Stimulated activated CD8-positive, alpha-beta memory T cell treated with anti-CD3 and anti-CD28 coated beads, Interleukin-4, amount 100 ng/mL, for 48 hours (primary cell): ENCODE measurements around the gene PRKAA1.
"Not testable (repeated sequence)": the region's sequence is repeated elsewhere in the genome, so short reads cannot be mapped to it uniquely, and the experiment has no call there.

Source experiments
- DNase-seq: peaks from one replicate; pipeline ENCODE4 v3.0.0-alpha.2; 2020

The PRKAA1 gene

DNA sequence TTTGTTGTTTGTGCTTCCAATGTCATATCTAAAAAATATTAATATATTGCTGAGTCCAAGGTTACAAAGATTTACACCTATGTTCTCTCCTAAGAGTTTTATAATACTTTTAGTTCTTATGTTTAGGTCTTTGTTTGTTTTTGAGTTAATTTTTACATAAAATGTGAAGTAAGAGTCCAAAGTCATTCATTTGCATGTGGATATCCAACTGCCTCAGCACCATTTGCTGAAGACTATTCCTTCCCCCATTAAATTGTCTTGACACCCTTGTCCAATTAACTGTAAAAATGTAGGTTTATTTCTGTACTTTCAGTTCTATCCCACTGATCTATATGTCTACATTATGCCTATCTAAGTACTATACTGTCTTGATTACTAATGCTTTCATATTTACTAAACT is 78.1 kb downstream of the PRKAA1 start:
- DNase-seq: no peak

DNA sequence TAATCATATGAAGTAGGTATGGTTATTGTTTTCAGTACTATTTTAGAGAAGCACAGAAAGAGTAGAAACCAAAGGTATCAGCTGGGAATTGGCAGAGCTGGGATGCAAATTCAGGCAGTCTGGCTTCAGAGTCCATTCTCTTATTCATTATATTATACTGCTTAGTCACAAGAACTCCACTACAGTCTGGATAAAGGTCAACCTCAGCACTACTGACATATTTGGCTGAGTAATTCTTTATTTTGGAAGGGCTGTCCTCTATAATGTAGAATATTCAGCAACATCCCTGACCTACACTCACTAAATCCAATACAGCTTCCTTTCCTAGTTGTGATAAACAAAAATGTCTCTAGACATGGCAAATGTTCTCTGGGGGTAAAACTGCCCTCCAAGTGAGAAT is 80.9 kb downstream of the PRKAA1 start:
- DNase-seq: no peak

DNA sequence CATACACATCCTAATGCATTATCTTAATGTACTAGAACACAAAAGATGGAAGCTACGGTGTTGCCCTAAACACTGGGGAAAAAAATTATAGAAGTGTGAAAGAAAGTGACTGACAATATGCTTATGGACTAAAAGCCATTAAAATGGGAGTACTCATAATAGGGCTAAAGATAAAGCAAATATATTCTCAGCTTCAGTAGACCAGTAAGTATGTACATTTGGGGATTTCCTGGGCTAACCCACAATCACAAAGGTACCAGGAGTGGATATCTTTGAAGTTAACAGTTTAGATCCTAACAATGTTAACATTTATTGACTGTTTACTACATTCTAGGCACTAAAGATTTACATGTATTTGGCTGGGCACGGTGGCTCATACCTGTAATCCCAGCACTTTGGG is 81.6 kb downstream of the PRKAA1 start:
- no peak for DNase-seq

DNA sequence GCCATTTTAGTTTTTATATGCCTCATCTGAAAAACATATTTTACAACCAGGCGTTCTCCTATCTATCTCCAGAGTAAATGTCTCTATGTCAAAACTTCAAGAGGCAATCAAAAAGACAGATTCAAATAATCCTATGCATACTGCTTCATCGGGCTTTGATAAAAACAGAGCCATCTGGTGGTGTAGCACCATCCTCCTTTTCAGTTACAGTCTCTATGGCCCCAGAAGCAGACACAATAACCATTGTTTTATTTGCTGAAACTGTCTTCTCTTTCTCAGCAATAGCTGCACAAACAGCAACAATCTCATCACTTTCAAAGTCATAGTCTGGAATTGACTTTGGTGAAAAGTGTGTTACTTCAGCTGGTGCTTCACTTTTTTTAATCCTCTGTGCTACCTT is 82.2 kb downstream of the PRKAA1 start:
- no peak for DNase-seq

DNA sequence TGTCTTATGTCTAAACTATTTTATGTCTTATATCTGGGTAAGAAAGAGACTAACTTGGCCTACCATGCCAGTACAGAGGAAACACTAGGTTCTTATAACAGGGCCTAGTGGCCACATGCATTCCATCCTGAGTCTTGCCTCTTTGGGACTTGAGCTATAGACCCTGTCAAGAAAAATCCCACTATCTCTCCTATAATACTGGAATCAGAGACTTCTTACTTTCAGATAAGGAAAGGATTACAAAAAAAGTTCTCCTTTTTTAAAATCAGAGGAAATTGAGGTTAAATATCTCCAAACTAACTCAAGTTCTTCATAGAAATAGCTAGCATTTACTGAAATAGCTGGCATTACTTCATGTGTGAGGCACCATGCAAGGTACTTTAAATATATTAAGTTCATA is 84.2 kb downstream of the PRKAA1 start:
- DNase-seq: no peak

DNA sequence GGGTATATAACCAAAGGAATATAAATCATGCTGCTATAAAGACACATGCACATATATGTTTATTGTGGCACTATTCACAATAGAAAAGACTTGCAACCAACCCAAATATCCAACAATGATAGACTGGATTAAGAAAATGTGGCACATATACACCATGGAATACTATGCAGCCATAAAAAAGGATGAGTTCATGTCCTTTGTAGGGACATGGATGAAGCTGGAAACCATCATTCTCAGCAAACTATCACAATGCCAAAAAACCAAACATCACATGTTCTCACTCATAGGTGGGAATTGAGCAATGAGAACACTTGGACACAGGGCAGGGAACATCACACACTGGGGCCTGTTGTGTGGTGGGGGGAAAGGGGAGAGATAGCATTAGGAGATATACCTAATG is 87.6 kb downstream of the PRKAA1 start:
- not testable (repeated sequence) for DNase-seq
